ENCODE data around the gene PTPRG. TPM values are rescaled to one million over a fixed set of nuclear protein-coding genes. Genes with fewer than 3 reads are reported as not detected.

PTPRG gene
- total RNA-seq, 6 experiments from 2014 or later = 29.4 to 34.7 (median 32.7) TPM

- Mint-ChIP-seq H3K27ac (no peak overlapping the region), H3K4me1 (ENCODE audit: low read depth) (peaks cover 48% of the 10 kb centered on the region)
- no peak for DNase-seq
Measured at GRCh38 chr3:61960976-61961375, 399.6 kb downstream of the PTPRG start.

GRCh38 chr3:61961900-61962299, 400.5 kb downstream of the PTPRG start:
- Mint-ChIP-seq H3K27me3 (ENCODE audit: insufficient read depth) (no peaks in the 10 kb centered on the region; the same call in 1 of the 2 replicates), H3K4me1 (ENCODE audit: low read depth) (peaks cover 58% of the 10 kb centered on the region), H3K4me3 (no peak overlapping the region)

More at GRCh38 chr3:61960976-61961375, 399.6 kb downstream of the PTPRG start:
- no peak overlapping the region for H3K4me3 Mint-ChIP-seq
- peaks cover 7% of the 10 kb centered on the region for H3K36me3 Mint-ChIP-seq (ENCODE audit: low read depth)
- no peak for TF ChIP-seq CTCF (IDR thresholded peaks at IDR 0.05)
- H3K9me3 Mint-ChIP-seq = peaks cover 3% of the 10 kb centered on the region; the same call in 1 of the 2 replicates
- no peaks in the 10 kb centered on the region; the same call in 1 of the 2 replicates for H3K27me3 Mint-ChIP-seq (ENCODE audit: insufficient read depth)

GRCh38 chr3:61964566-61964965, 403.2 kb downstream of the PTPRG start:
- Mint-ChIP-seq H3K9me3 (peaks cover 3% of the 10 kb centered on the region; the same call in 1 of the 2 replicates), H3K36me3 (ENCODE audit: low read depth) (peaks cover 7% of the 10 kb centered on the region), H3K27me3 (ENCODE audit: insufficient read depth) (no peaks in the 10 kb centered on the region; the same call in 1 of the 2 replicates), H3K4me1 (ENCODE audit: low read depth) (peaks cover 64% of the 10 kb centered on the region), H3K27ac (no peak overlapping the region), H3K4me3 (no peak overlapping the region)
- no peak for DNase-seq
- TF ChIP-seq CTCF (IDR thresholded peaks at IDR 0.05) = no peak

More at GRCh38 chr3:61961900-61962299, 400.5 kb downstream of the PTPRG start:
- H3K27ac Mint-ChIP-seq = no peak overlapping the region
- H3K9me3 Mint-ChIP-seq = peaks cover 3% of the 10 kb centered on the region; the same call in 1 of the 2 replicates
- no peak for DNase-seq
- peaks cover 7% of the 10 kb centered on the region for H3K36me3 Mint-ChIP-seq (ENCODE audit: low read depth)
- no peak for TF ChIP-seq CTCF (IDR thresholded peaks at IDR 0.05)

- no peak for TF ChIP-seq CTCF (IDR thresholded peaks at IDR 0.05)
- Mint-ChIP-seq H3K27me3 (ENCODE audit: insufficient read depth) (no peaks in the 10 kb centered on the region; the same call in 1 of the 2 replicates), H3K36me3 (ENCODE audit: low read depth) (no peaks in the 10 kb centered on the region)
Measured at GRCh38 chr3:61965770-61966131, 404.4 kb downstream of the PTPRG start.

GRCh38 chr3:61966200-61966599, 404.8 kb downstream of the PTPRG start:
- DNase-seq = no peak
- Mint-ChIP-seq H3K36me3 (ENCODE audit: low read depth) (no peaks in the 10 kb centered on the region), H3K9me3 (no peaks in the 10 kb centered on the region), H3K27ac (no peak overlapping the region), H3K4me3 (peak overlapping the region; percentile 16; the same call in 1 of the 2 replicates), H3K27me3 (ENCODE audit: insufficient read depth) (no peaks in the 10 kb centered on the region; the same call in 1 of the 2 replicates), H3K4me1 (ENCODE audit: low read depth) (peaks cover 48% of the 10 kb centered on the region)
- TF ChIP-seq CTCF (IDR thresholded peaks at IDR 0.05) = no peak

More at GRCh38 chr3:61965770-61966131, 404.4 kb downstream of the PTPRG start:
- DNase-seq = no peak
- Mint-ChIP-seq H3K27ac (no peak overlapping the region), H3K4me1 (ENCODE audit: low read depth) (peaks cover 52% of the 10 kb centered on the region), H3K9me3 (no peaks in the 10 kb centered on the region), H3K4me3 (no peak overlapping the region)
